RWPE2 (cell line): Measurements from ENCODE around the gene NFIX.

Experiments
- ATAC-seq: fragments of 200-7000 bp; cut with Tn5 transposase; 3 replicates; pipeline ENCODE4 v1.9.1; 2021; ENCODE audit warnings: low read depth
- DNase-seq: peaks from one replicate; pipeline ENCODE4 v3.0.0-alpha.2; 2020; ENCODE audit warnings: low spot score
- H3K27ac ChIP-seq: fragments of 450-650 bp; 2 replicates; pipeline ENCODE4 v1.5.1; 2017; ENCODE audit warnings: mild to moderate bottlenecking; ENCODE audit not compliant: poor library complexity, severe bottlenecking
- H3K27me3 ChIP-seq: fragments of 250-450 bp; sonication (Bioruptor Pico); 2 replicates; pipeline ENCODE4 v1.5.1; 2021; ENCODE audit warnings: mild to moderate bottlenecking, moderate library complexity; ENCODE audit not compliant: insufficient read depth, poor library complexity, severe bottlenecking
- H3K36me3 ChIP-seq: fragments of 250-450 bp; sonication (Bioruptor Pico); 2 replicates; pipeline ENCODE4 v1.5.1; 2020; ENCODE audit warnings: low read depth, mild to moderate bottlenecking, moderate library complexity
- H3K4me1 ChIP-seq: fragments of 250-450 bp; sonication (Bioruptor Pico); 2 replicates; pipeline ENCODE4 v1.5.1; 2021; ENCODE audit warnings: mild to moderate bottlenecking, moderate library complexity; ENCODE audit not compliant: insufficient read depth, poor library complexity, severe bottlenecking
- H3K4me3 ChIP-seq: fragments of 250-450 bp; sonication (Bioruptor Pico); 2 replicates; pipeline ENCODE4 v1.5.1; 2021; ENCODE audit warnings: mild to moderate bottlenecking, moderate library complexity; ENCODE audit not compliant: severe bottlenecking
- H3K9me3 ChIP-seq: fragments of 250-450 bp; sonication (Bioruptor Pico); 2 replicates; pipeline ENCODE4 v1.5.1; 2021; ENCODE audit warnings: mild to moderate bottlenecking, moderate library complexity; ENCODE audit not compliant: severe bottlenecking
- CTCF ChIP-seq: fragments of 450-650 bp; IDR thresholded peaks from one replicate; pipeline ENCODE4 v1.5.1; 2017; ENCODE audit warnings: mild to moderate bottlenecking, moderate library complexity; ENCODE audit not compliant: poor library complexity, severe bottlenecking

The NFIX gene

GRCh38 chr19:12996406-12997094 lies 1.3 kb downstream of the NFIX start:
- ATAC-seq (peak; percentile 44), DNase-seq (no peak)
- no peaks in the 10 kb centered on the region for H3K27me3 ChIP-seq
- peaks cover 3% of the 10 kb centered on the region; the same call in 1 of the 2 replicates for H3K36me3 ChIP-seq
- H3K4me3 ChIP-seq = peak overlapping the region; percentile 53
- H3K4me1 ChIP-seq = no peaks in the 10 kb centered on the region
- H3K27ac ChIP-seq = peak overlapping the region; percentile 53
- H3K9me3 ChIP-seq = no peaks in the 10 kb centered on the region
- TF ChIP-seq CTCF = no peak

GRCh38 chr19:12997179-12997966 lies 2.1 kb downstream of the NFIX start:
- no peak for TF ChIP-seq CTCF
- Histone ChIP-seq H3K36me3 (peaks cover 3% of the 10 kb centered on the region; the same call in 1 of the 2 replicates), H3K4me1 (no peaks in the 10 kb centered on the region), H3K4me3 (no peak overlapping the region), H3K9me3 (no peaks in the 10 kb centered on the region), H3K27ac (no peak overlapping the region), H3K27me3 (no peaks in the 10 kb centered on the region)
- ATAC-seq = peak; percentile 4; the same call in 2 of the 3 replicates
- no peak for DNase-seq

GRCh38 chr19:12997967-12998940 lies 3.0 kb downstream of the NFIX start:
- H3K4me1 ChIP-seq = no peaks in the 10 kb centered on the region
- H3K9me3 ChIP-seq = no peaks in the 10 kb centered on the region
- peaks cover 3% of the 10 kb centered on the region; the same call in 1 of the 2 replicates for H3K36me3 ChIP-seq
- no peak overlapping the region for H3K27ac ChIP-seq
- TF ChIP-seq CTCF = no peak
- H3K4me3 ChIP-seq = no peak overlapping the region
- DNase-seq (no peak), ATAC-seq (no peak)
- H3K27me3 ChIP-seq = no peaks in the 10 kb centered on the region

GRCh38 chr19:13001166-13001501 lies 5.9 kb downstream of the NFIX start:
- DNase-seq (no peak), ATAC-seq (no peak)
- H3K4me3 ChIP-seq = no peak overlapping the region
- H3K4me1 ChIP-seq = no peaks in the 10 kb centered on the region
- no peaks in the 10 kb centered on the region for H3K27me3 ChIP-seq
- no peaks in the 10 kb centered on the region for H3K9me3 ChIP-seq
- peaks cover 3% of the 10 kb centered on the region; the same call in 1 of the 2 replicates for H3K36me3 ChIP-seq
- no peak for TF ChIP-seq CTCF
- no peak overlapping the region for H3K27ac ChIP-seq
